Type B pancreatic cell (in vitro differentiated cells): Measurements from ENCODE around the gene CYTH1. TPM values are rescaled to one million over a fixed set of nuclear protein-coding genes. Genes with fewer than 3 reads are reported as not detected.

Source experiments
- DNase-seq: peaks from one replicate; pipeline ENCODE4 v3.0.0; 2021; ENCODE audit warnings: mixed read lengths; ENCODE audit not compliant: unreplicated experiment; ENCODE audit errors: extremely low spot score
- H3K27ac Mint-ChIP-seq: 2 replicates; pipeline ENCODE4 v1.8.0; 2021; ENCODE audit warnings: mild to moderate bottlenecking, mixed read lengths
- H3K27me3 Mint-ChIP-seq: 2 replicates; pipeline ENCODE4 v1.8.0; 2021; ENCODE audit warnings: mixed read lengths
- H3K36me3 Mint-ChIP-seq: 2 replicates; pipeline ENCODE4 v1.8.0; 2021; ENCODE audit warnings: mixed read lengths
- H3K4me1 Mint-ChIP-seq: one replicate; pipeline ENCODE4 v1.8.0; 2021; ENCODE audit warnings: mixed read lengths; ENCODE audit not compliant: unreplicated experiment
- H3K4me3 Mint-ChIP-seq: 2 replicates; pipeline ENCODE4 v1.8.0; 2021; ENCODE audit warnings: mild to moderate bottlenecking, mixed read lengths
- H3K9me3 Mint-ChIP-seq: 2 replicates; pipeline ENCODE4 v1.8.0; 2021; ENCODE audit warnings: mixed read lengths
- CTCF ChIP-seq: fragments of 200-600 bp; sonication (generic); conservative IDR thresholded peaks from 2 replicates; pipeline ENCODE4 v1.5.0; 2021; ENCODE audit warnings: antibody characterized with exemption, mild to moderate bottlenecking
- total RNA-seq: library from RNA; stranded (reverse); gene quantifications from 2 replicates; pipeline ENCODE4 v1.2.1, GENCODE V29; 2021; ENCODE audit warnings: low replicate concordance

Gene CYTH1
- total RNA-seq, 1 donor from 2014 or later = 30.3 TPM

- Mint-ChIP-seq H3K9me3 (no peaks in the 10 kb centered on the region), H3K27ac (no peak overlapping the region), H3K4me3 (no peak overlapping the region), H3K36me3 (peaks cover 3% of the 10 kb centered on the region), H3K27me3 (no peaks in the 10 kb centered on the region), H3K4me1 (peaks cover 8% of the 10 kb centered on the region)
- TF ChIP-seq CTCF = no peak
- DNase-seq = no peak
Measured at GRCh38 chr17:78670850-78671725, 111.0 kb downstream of the CYTH1 start.

- DNase-seq = no peak
- no peak overlapping the region for H3K4me3 Mint-ChIP-seq
- H3K27me3 Mint-ChIP-seq = no peaks in the 10 kb centered on the region
- H3K27ac Mint-ChIP-seq = no peak overlapping the region
- H3K36me3 Mint-ChIP-seq = peaks cover 3% of the 10 kb centered on the region
- TF ChIP-seq CTCF = no peak
- peaks cover 19% of the 10 kb centered on the region for H3K4me1 Mint-ChIP-seq
- H3K9me3 Mint-ChIP-seq = no peaks in the 10 kb centered on the region
Measured at GRCh38 chr17:78669975-78670518, 112.0 kb downstream of the CYTH1 start.

GRCh38 chr17:78669256-78669974 lies 112.7 kb downstream of the CYTH1 start:
- no peaks in the 10 kb centered on the region for H3K27me3 Mint-ChIP-seq
- H3K4me1 Mint-ChIP-seq = peaks cover 22% of the 10 kb centered on the region
- H3K36me3 Mint-ChIP-seq = peaks cover 3% of the 10 kb centered on the region
- no peak overlapping the region for H3K27ac Mint-ChIP-seq
- no peak overlapping the region for H3K4me3 Mint-ChIP-seq
- DNase-seq = no peak
- no peak for TF ChIP-seq CTCF
- no peaks in the 10 kb centered on the region for H3K9me3 Mint-ChIP-seq

- no peak for DNase-seq
- no peak for TF ChIP-seq CTCF
- Mint-ChIP-seq H3K4me3 (no peak overlapping the region), H3K27me3 (no peaks in the 10 kb centered on the region), H3K27ac (no peak overlapping the region), H3K9me3 (no peaks in the 10 kb centered on the region), H3K36me3 (peaks cover 3% of the 10 kb centered on the region), H3K4me1 (peaks cover 22% of the 10 kb centered on the region)
Measured at GRCh38 chr17:78668847-78669246, 113.2 kb downstream of the CYTH1 start.

GRCh38 chr17:78667741-78668640 lies 114.1 kb downstream of the CYTH1 start:
- TF ChIP-seq CTCF = no peak
- H3K27me3 Mint-ChIP-seq = no peaks in the 10 kb centered on the region
- no peaks in the 10 kb centered on the region for H3K9me3 Mint-ChIP-seq
- peaks cover 22% of the 10 kb centered on the region for H3K4me1 Mint-ChIP-seq
- H3K36me3 Mint-ChIP-seq = peaks cover 3% of the 10 kb centered on the region
- no peak overlapping the region for H3K27ac Mint-ChIP-seq
- no peak for DNase-seq
- H3K4me3 Mint-ChIP-seq = no peak overlapping the region
